ENCODE data around the gene DPEP2.

Gene DPEP2

DNA sequence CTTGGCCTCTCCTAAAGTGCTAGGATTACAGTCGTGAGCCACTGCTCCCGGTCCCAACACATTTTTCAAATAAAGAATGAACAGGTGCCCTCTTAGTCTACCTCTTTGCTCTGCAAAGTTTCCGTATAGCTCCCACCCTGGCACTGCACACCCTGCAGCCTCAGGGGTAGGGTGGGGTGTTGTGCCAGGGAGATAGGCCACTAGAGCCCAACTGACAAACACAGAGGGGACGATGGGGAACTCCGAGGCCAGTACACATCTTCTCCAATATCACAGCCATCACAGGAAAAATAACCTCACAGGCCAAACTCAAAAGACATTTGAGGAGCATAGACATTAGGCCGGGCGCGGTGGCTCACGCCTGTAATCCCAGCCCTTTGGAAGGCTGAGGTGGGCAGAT lies 28.2 kb downstream of the DPEP2 start:
- DNase-seq (ENCODE audit: low read depth), result no peak
- TF ChIP-seq, protein P1, sequence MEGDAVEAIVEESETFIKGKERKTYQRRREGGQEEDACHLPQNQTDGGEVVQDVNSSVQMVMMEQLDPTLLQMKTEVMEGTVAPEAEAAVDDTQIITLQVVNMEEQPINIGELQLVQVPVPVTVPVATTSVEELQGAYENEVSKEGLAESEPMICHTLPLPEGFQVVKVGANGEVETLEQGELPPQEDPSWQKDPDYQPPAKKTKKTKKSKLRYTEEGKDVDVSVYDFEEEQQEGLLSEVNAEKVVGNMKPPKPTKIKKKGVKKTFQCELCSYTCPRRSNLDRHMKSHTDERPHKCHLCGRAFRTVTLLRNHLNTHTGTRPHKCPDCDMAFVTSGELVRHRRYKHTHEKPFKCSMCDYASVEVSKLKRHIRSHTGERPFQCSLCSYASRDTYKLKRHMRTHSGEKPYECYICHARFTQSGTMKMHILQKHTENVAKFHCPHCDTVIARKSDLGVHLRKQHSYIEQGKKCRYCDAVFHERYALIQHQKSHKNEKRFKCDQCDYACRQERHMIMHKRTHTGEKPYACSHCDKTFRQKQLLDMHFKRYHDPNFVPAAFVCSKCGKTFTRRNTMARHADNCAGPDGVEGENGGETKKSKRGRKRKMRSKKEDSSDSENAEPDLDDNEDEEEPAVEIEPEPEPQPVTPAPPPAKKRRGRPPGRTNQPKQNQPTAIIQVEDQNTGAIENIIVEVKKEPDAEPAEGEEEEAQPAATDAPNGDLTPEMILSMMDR (IDR thresholded peaks at IDR 0.05; ENCODE audit: low read length, missing control alignments), result no peak
- H3K4me3 ChIP-seq (replicated peaks; ENCODE audit: low read depth, low read length), result no peak overlapping the region

GRCh38 chr16:67969254-67970039 lies 29.8 kb downstream of the DPEP2 start:
- DNase-seq (ENCODE audit: low read depth), result no peak
- H3K4me3 ChIP-seq (replicated peaks; ENCODE audit: low read depth, low read length), result peak overlapping the region; percentile 72
- TF ChIP-seq, protein P1 (IDR thresholded peaks at IDR 0.05; ENCODE audit: low read length, missing control alignments), result no peak

DNA sequence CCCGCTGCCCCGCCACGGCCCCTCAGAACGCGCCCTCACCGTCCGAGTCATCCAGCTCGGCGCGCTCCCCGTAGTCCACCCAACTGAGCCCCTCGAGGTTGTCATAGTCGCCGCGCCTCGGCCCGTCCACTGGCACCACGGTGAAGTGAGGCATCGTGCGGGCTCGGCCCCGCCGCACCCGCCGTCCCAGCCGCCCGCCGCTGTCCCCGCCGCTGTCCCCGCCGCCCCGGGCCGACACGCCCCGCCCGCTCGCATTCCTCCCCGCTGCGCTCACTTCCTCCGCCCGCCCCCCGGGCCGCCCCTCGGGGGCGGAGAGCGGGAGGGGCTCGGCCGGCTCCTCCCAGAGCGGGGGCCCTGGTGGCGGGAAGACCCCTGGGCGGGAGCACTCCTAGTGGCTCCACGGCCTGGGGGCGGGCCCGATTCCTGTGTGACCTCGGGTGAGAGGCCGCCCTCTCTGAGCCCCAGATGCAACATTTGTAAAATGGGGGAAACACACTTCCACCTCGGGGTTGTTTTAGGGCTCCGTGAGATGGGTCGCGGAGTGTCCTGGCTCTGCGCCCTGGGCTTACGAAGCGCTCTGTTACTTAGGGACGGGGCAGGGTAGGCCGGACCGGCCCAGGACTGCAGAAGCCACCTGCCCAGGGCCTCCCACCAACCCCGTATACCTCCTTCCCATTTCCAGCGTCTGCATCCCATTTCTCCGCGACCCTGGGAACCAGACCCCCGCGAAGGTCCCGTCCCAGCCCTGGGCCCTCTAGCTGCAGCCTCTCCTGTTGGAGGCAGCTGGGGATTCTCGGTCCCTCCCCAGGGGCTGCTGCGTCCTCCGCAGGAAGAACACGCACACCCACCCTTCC lies 30.7 kb downstream of the DPEP2 start, which contains the start of gene SLC12A4:
Gene SLC12A4 (minus strand): TSS at position 238 of the 854 bp plus-strand sequence. CDS start 84 bp downstream, at position 154.
- H3K4me3 ChIP-seq (replicated peaks; ENCODE audit: low read depth, low read length), result peak within 1 kb of the TSS; percentile 72
- TF ChIP-seq, protein P1 (IDR thresholded peaks at IDR 0.05; ENCODE audit: low read length, missing control alignments), result no peak
- DNase-seq (ENCODE audit: low read depth), result peak; percentile 69

DNA sequence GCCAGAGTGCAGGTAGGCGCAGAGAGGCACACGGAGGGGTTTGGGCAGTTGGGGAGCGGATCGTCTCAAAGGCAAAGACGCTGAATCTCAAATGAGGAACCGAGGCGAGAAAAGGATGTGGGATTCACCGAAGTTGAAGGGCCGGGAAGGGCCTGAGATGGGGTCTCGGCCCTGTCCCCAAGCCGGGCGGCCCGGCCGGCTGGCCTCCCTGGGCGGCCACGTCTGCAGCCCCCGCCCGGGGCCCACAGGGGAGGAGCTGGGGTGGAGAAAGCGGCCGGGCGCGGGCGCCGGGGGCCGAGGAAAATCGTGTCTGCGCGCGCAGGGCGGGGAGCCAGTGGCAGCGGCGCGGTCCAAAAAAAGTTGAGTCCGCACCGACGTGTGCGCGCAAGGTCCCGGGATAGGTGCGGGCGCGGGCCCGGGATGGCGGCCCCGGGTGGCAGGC lies 31.3 kb downstream of the DPEP2 start:
- DNase-seq (ENCODE audit: low read depth), result peak; percentile 32
- H3K4me3 ChIP-seq (replicated peaks; ENCODE audit: low read depth, low read length), result peak overlapping the region; percentile 72
- TF ChIP-seq, protein P1 (IDR thresholded peaks at IDR 0.05; ENCODE audit: low read length, missing control alignments), result no peak

DNA sequence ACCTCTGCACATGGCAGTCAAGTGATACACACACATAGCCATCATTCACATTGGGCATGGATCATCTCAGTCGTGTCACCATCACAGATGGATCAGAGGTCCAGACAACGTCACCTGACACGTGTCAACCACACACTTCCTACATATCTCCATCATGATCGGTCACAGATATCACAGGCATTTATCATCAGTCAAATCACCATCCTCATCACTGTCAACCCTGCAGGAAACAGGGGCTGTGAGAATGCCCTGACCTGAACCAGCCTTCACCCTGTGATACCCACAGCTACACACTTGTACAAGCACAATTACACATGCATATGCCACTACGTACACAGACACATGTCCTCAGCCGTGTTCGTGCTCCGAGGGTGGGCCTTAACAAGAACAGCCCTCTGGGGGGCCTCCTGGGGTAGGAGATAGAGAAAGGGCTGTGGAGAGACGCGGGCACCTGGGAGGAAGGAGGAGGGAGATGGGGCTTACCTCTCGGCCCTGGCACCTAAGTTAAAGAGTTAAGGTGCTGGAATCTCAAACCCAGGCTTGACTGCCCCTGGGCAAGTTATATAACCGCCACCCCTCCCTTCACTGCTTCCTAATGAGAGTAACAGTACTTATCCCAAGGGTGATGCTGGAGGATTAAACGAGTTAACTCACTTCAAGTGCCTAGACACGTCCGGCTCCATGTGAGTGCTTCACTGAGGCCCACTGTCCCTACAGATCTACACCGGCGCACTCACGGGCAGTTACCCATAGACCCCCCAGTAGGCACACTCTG lies 31.9 kb downstream of the DPEP2 start:
- H3K4me3 ChIP-seq (replicated peaks; ENCODE audit: low read depth, low read length), result peak overlapping the region; percentile 72
- TF ChIP-seq, protein P1 (IDR thresholded peaks at IDR 0.05; ENCODE audit: low read length, missing control alignments), result no peak
- DNase-seq (ENCODE audit: low read depth), result no peak

- H3K4me3 ChIP-seq (replicated peaks; ENCODE audit: low read depth, low read length), result peak overlapping the region; percentile 72
- DNase-seq (ENCODE audit: low read depth), result peak; percentile 30
- TF ChIP-seq, protein P1 (IDR thresholded peaks at IDR 0.05; ENCODE audit: low read length, missing control alignments), result no peak
Observed at GRCh38 chr16:67966549-67967182, 32.6 kb downstream of the DPEP2 start.

All from fibroblast of pulmonary artery (primary cell).